GM18951 (cell line): Measurements from ENCODE around the gene IGF2R.

ENCODE experiments used
- POLR2A ChIP-seq: IDR thresholded peaks from 4 replicates; pipeline ENCODE4 v1.6.1; 2011; ENCODE audit warnings: mild to moderate bottlenecking; ENCODE audit not compliant: insufficient read length, insufficient read depth; ENCODE audit errors: extremely low read depth
- in situ Hi-C: fragments of 300-500 bp; cut with MboI; formaldehyde crosslinking; loops from one replicate; pipeline ENCODE4 v1.12.0; 2022; ENCODE audit warnings: low sequenced_read_pairs, mixed read lengths, inconsistent platforms; ENCODE audit not compliant: unreplicated experiment

IGF2R gene

GRCh38 chr6:160034036-160034930 is 65.4 kb downstream of the IGF2R start:
- no peak for TF ChIP-seq POLR2A
- in situ Hi-C loops, result no loop called here

GRCh38 chr6:160035241-160035640 is 66.4 kb downstream of the IGF2R start:
- in situ Hi-C loops, result no loop called here
- TF ChIP-seq POLR2A, result no peak

GRCh38 chr6:160035693-160036330 is 66.9 kb downstream of the IGF2R start:
- in situ Hi-C loops, result no loop called here
- TF ChIP-seq POLR2A, result no peak

GRCh38 chr6:160036331-160036695 is 67.4 kb downstream of the IGF2R start:
- no peak for TF ChIP-seq POLR2A
- in situ Hi-C loops, result no loop called here

- in situ Hi-C loops, result no loop called here
- no peak for TF ChIP-seq POLR2A
Measured at GRCh38 chr6:160036790-160037206, 67.9 kb downstream of the IGF2R start.

- TF ChIP-seq POLR2A, result no peak
- in situ Hi-C loops, result no loop called here
Measured at GRCh38 chr6:160038479-160038878, 69.6 kb downstream of the IGF2R start.

- TF ChIP-seq POLR2A, result no peak
- in situ Hi-C loops, result no loop called here
Measured at GRCh38 chr6:160039441-160039840, 70.6 kb downstream of the IGF2R start.

GRCh38 chr6:160040055-160040454 is 71.2 kb downstream of the IGF2R start:
- no peak for TF ChIP-seq POLR2A
- in situ Hi-C loops, result no loop called here

GRCh38 chr6:160040527-160041264 is 71.8 kb downstream of the IGF2R start:
- TF ChIP-seq POLR2A, result no peak
- in situ Hi-C loops, result no loop called here

GRCh38 chr6:160041608-160042007 is 72.7 kb downstream of the IGF2R start:
- in situ Hi-C loops, result no loop called here
- TF ChIP-seq POLR2A, result no peak

GRCh38 chr6:160042014-160042773 is 73.3 kb downstream of the IGF2R start:
- in situ Hi-C loops, result no loop called here
- TF ChIP-seq POLR2A, result no peak

- in situ Hi-C loops, result no loop called here
- TF ChIP-seq POLR2A, result no peak
Measured at GRCh38 chr6:160042788-160043301, 74.0 kb downstream of the IGF2R start.
